ENCODE data around the gene PPARD. TPM values are rescaled to one million over a fixed set of nuclear protein-coding genes. Genes with fewer than 3 reads are reported as not detected.
A peak's percentile ranks its signal among the peaks of the same experiment; 100 is the strongest.

PPARD gene
- total and polyA plus RNA-seq, 2 of the 13 experiments (the other 11 are each of a cell fraction or from before 2014, with no cell fraction given), result 6.1 to 13.3 TPM

GRCh38 chr6:35402136-35402855 lies 59.9 kb downstream of the PPARD start (continued):
- TF ChIP-seq ZBTB10 (CRISPR knock-in tag; IDR thresholded peaks at IDR 0.05; ENCODE audit: borderline replicate concordance), result peak; percentile 47; the same call in 1 of the 2 replicates
- TF ChIP-seq EHMT2 (IDR thresholded peaks at IDR 0.05; ENCODE audit: borderline replicate concordance, low read depth, low read length), result no peak
- TF ChIP-seq FOXK1 (CRISPR knock-in tag; IDR thresholded peaks at IDR 0.05; ENCODE audit: borderline replicate concordance, low read depth), result peak; percentile 87; the same call in 1 of the 2 replicates
- 0 out of 2 replicates have a peak, but pooled peaks have one; percentile 21 for TF ChIP-seq ONECUT2 (CRISPR knock-in tag; IDR thresholded peaks at IDR 0.05)
- TF ChIP-seq ZNF740 (CRISPR knock-in tag; IDR thresholded peaks at IDR 0.05), result no peak
- TF ChIP-seq MIER3 (CRISPR knock-in tag; IDR thresholded peaks at IDR 0.05; ENCODE audit: borderline replicate concordance), result peak; percentile 32; the same call in 1 of the 2 replicates
- TF ChIP-seq PITX1 (CRISPR knock-in tag; IDR thresholded peaks at IDR 0.05), result peak; percentile 77; the same call in 1 of the 2 replicates
- TF ChIP-seq MED13 (CRISPR knock-in tag; IDR thresholded peaks at IDR 0.05), result no peak
- peak; percentile 40 for TF ChIP-seq ZNF18 (CRISPR knock-in tag; IDR thresholded peaks at IDR 0.05; ENCODE audit: insufficient replicate concordance)
- no peak for TF ChIP-seq ZNF530 (CRISPR knock-in tag; IDR thresholded peaks at IDR 0.05; ENCODE audit: low read depth)
- no peak for TF ChIP-seq ZNF670 (CRISPR knock-in tag; IDR thresholded peaks at IDR 0.05; ENCODE audit: borderline replicate concordance)
- TF ChIP-seq SKIL (CRISPR knock-in tag; IDR thresholded peaks at IDR 0.05; ENCODE audit: borderline replicate concordance), result peak; percentile 57; the same call in 1 of the 2 replicates
- no peak for TF ChIP-seq YY1 (IDR thresholded peaks at IDR 0.05; ENCODE audit: insufficient read depth, insufficient replicate concordance, low read depth, low read length)
- no peak for TF ChIP-seq DMAP1 (CRISPR knock-in tag; IDR thresholded peaks at IDR 0.05)
- no peak for TF ChIP-seq CBFB (CRISPR knock-in tag; IDR thresholded peaks at IDR 0.05)
- no peak for TF ChIP-seq SAFB2 (CRISPR knock-in tag; IDR thresholded peaks at IDR 0.05; ENCODE audit: borderline replicate concordance, low read depth)
- TF ChIP-seq TIGD3 (CRISPR knock-in tag; IDR thresholded peaks at IDR 0.05; ENCODE audit: borderline replicate concordance), result no peak
- TF ChIP-seq ZNF20 (CRISPR knock-in tag; IDR thresholded peaks at IDR 0.05), result no peak
- no peak for TF ChIP-seq RAD51 (IDR thresholded peaks at IDR 0.05; ENCODE audit: borderline replicate concordance)
- TF ChIP-seq IKZF1 (IDR thresholded peaks at IDR 0.05), result no peak
- peak; percentile 65; the same call in 1 of the 2 replicates for TF ChIP-seq ZNF160 (CRISPR knock-in tag; IDR thresholded peaks at IDR 0.05)
- TF ChIP-seq BORCS8-MEF2B (CRISPR knock-in tag; IDR thresholded peaks at IDR 0.05), result peak; percentile 95

Data from HepG2 (cell line).